ENCODE measurements around the gene ACOT13. TPM values are rescaled to one million over a fixed set of nuclear protein-coding genes. Genes with fewer than 3 reads are reported as not detected.

The ACOT13 gene
- total and polyA plus RNA-seq, 2 experiments from 2014 or later = 30.1 to 61.6 TPM

- H3K27ac ChIP-seq = no peak overlapping the region
- no peak overlapping the region for H2AFZ ChIP-seq
- peaks cover 39% of the 10 kb centered on the region for H3K79me2 ChIP-seq
These were observed 11.7 kb upstream of the ACOT13 start for GRCh38 chr6:24655215-24655614.

GRCh38 chr6:24658573-24659560 is 8.0 kb upstream of the ACOT13 start:
- peak; percentile 37 for DNase-seq (ENCODE audit: low spot score)
- Histone ChIP-seq H3K9me3 (ENCODE audit: low read depth) (no peaks in the 10 kb centered on the region), H3K79me2 (peaks cover 64% of the 10 kb centered on the region), H3K27me3 (no peaks in the 10 kb centered on the region), H3K4me1 (ENCODE audit: insufficient read depth) (peaks cover 11% of the 10 kb centered on the region), H3K27ac (peak overlapping the region; percentile 65), H3K9me2 (replicated peaks; ENCODE audit: insufficient read depth) (no peaks in the 10 kb centered on the region), H3K4me3 (no peak overlapping the region), H4K20me1 (ENCODE audit: insufficient read depth, poor library complexity, severe bottlenecking) (no peaks in the 10 kb centered on the region), H3K4me2 (no peak overlapping the region), H3K36me3 (replicated peaks; ENCODE audit: insufficient read depth, low read depth) (no peaks in the 10 kb centered on the region), H2AFZ (no peak overlapping the region)
- WGBS (ENCODE audit: low lambda C conversion rate, missing lambda C conversion rate) = 76% methylated on average over 9 of the region's 9 CpGs
- TF ChIP-seq EZH2 (IDR thresholded peaks at IDR 0.05; ENCODE audit: borderline replicate concordance) (no peak), CTCF (IDR thresholded peaks at IDR 0.05; ENCODE audit: poor library complexity) (no peak), EZH2phosphoT487 (IDR thresholded peaks at IDR 0.05; ENCODE audit: low read depth, severe bottlenecking, unreplicated experiment) (no peak)

More at GRCh38 chr6:24655215-24655614, 11.7 kb upstream of the ACOT13 start:
- no peak for DNase-seq (ENCODE audit: low spot score)
- H3K27me3 ChIP-seq = no peaks in the 10 kb centered on the region
- H3K4me2 ChIP-seq = no peak overlapping the region
- no peaks in the 10 kb centered on the region for H4K20me1 ChIP-seq (ENCODE audit: insufficient read depth, poor library complexity, severe bottlenecking)
- H3K9me2 ChIP-seq (replicated peaks; ENCODE audit: insufficient read depth) = no peaks in the 10 kb centered on the region
- no peaks in the 10 kb centered on the region for H3K36me3 ChIP-seq (replicated peaks; ENCODE audit: insufficient read depth, low read depth)
- H3K4me1 ChIP-seq (ENCODE audit: insufficient read depth) = no peaks in the 10 kb centered on the region
- 77% methylated on average over 1 of the region's 1 CpG for whole genome bisulfite sequencing (ENCODE audit: low lambda C conversion rate, missing lambda C conversion rate)
- TF ChIP-seq CTCF (IDR thresholded peaks at IDR 0.05; ENCODE audit: poor library complexity) (no peak), EZH2phosphoT487 (IDR thresholded peaks at IDR 0.05; ENCODE audit: low read depth, severe bottlenecking, unreplicated experiment) (no peak), EZH2 (IDR thresholded peaks at IDR 0.05; ENCODE audit: borderline replicate concordance) (no peak)
- no peaks in the 10 kb centered on the region for H3K9me3 ChIP-seq (ENCODE audit: low read depth)
- no peak overlapping the region for H3K4me3 ChIP-seq

- Histone ChIP-seq H2AFZ (no peak overlapping the region), H3K79me2 (peaks cover 69% of the 10 kb centered on the region), H4K20me1 (ENCODE audit: insufficient read depth, poor library complexity, severe bottlenecking) (no peaks in the 10 kb centered on the region), H3K36me3 (replicated peaks; ENCODE audit: insufficient read depth, low read depth) (no peaks in the 10 kb centered on the region), H3K9me2 (replicated peaks; ENCODE audit: insufficient read depth) (no peaks in the 10 kb centered on the region), H3K27me3 (no peaks in the 10 kb centered on the region), H3K4me2 (no peak overlapping the region), H3K9me3 (ENCODE audit: low read depth) (no peaks in the 10 kb centered on the region), H3K4me1 (ENCODE audit: insufficient read depth) (peaks cover 12% of the 10 kb centered on the region), H3K4me3 (no peak overlapping the region), H3K27ac (peak overlapping the region; percentile 65)
- DNase-seq (ENCODE audit: low spot score) = no peak
- TF ChIP-seq EZH2phosphoT487 (IDR thresholded peaks at IDR 0.05; ENCODE audit: low read depth, severe bottlenecking, unreplicated experiment) (no peak), EZH2 (IDR thresholded peaks at IDR 0.05; ENCODE audit: borderline replicate concordance) (no peak), CTCF (IDR thresholded peaks at IDR 0.05; ENCODE audit: poor library complexity) (no peak)
- WGBS (ENCODE audit: low lambda C conversion rate, missing lambda C conversion rate) = 95% methylated on average over 1 of the region's 1 CpG
These were observed 7.3 kb upstream of the ACOT13 start for GRCh38 chr6:24659561-24659960.

All from hepatocyte (in vitro differentiated cells).